HEK293T (cell line): Measurements from ENCODE around the gene FMN2.

Experiments
- CTCF ChIA-PET: fragments of 350-600 bp; formaldehyde crosslinking; extraction: SDS; loops from one replicate; lab custom pipeline; 2021; ENCODE audit warnings: antibody characterized with exemption, inconsistent platforms; lab: Yijun Ruan, JAX
- POLR2A ChIA-PET: fragments of 350-600 bp; formaldehyde crosslinking; extraction: SDS; loops from one replicate; lab custom pipeline; 2020; ENCODE audit warnings: antibody characterized with exemption, inconsistent platforms; lab: Yijun Ruan, JAX
- DNase-seq: peaks from one replicate; pipeline ENCODE4 v3.0.0; 2012; ENCODE audit warnings: mixed read lengths; ENCODE audit errors: extremely low spot score
- ARNT ChIP-seq: fragments of 450-650 bp; IDR thresholded peaks from 2 replicates; pipeline ENCODE4 v1.6.1; 2017; ENCODE audit warnings: mild to moderate bottlenecking
- BHLHE40 ChIP-seq: fragments of 450-650 bp; IDR thresholded peaks from 2 replicates; pipeline ENCODE4 v1.6.1; 2016; ENCODE audit warnings: mild to moderate bottlenecking, moderate library complexity, borderline replicate concordance
- CTBP1 ChIP-seq: fragments of 450-650 bp; IDR thresholded peaks from 2 replicates; pipeline ENCODE4 v1.6.1; 2016; ENCODE audit warnings: borderline replicate concordance
- ELF4 ChIP-seq: fragments of 450-650 bp; IDR thresholded peaks from 2 replicates; pipeline ENCODE4 v1.6.1; 2017; ENCODE audit warnings: antibody characterized with exemption
- FOXA1 ChIP-seq: fragments of 450-650 bp; IDR thresholded peaks from 2 replicates; pipeline ENCODE4 v1.6.1; 2016; ENCODE audit warnings: mild to moderate bottlenecking
- FOXK2 ChIP-seq: fragments of 450-650 bp; IDR thresholded peaks from 2 replicates; pipeline ENCODE4 v1.6.1; 2016; ENCODE audit warnings: mild to moderate bottlenecking
- FOXM1 ChIP-seq: fragments of 450-650 bp; IDR thresholded peaks from 2 replicates; pipeline ENCODE4 v1.6.1; 2017; ENCODE audit warnings: mild to moderate bottlenecking, borderline replicate concordance
- HDGF ChIP-seq: fragments of 450-650 bp; IDR thresholded peaks from 2 replicates; pipeline ENCODE4 v1.6.1; 2017; ENCODE audit warnings: antibody characterized with exemption, borderline replicate concordance
- L3MBTL2 ChIP-seq: fragments of 450-650 bp; conservative IDR thresholded peaks from 2 replicates; pipeline ENCODE4 v1.6.1; 2016; ENCODE audit warnings: mild to moderate bottlenecking
- LEF1 ChIP-seq: fragments of 450-650 bp; IDR thresholded peaks from 2 replicates; pipeline ENCODE4 v1.6.1; 2017; ENCODE audit warnings: mild to moderate bottlenecking, borderline replicate concordance
- NFRKB ChIP-seq: fragments of 450-650 bp; IDR thresholded peaks from 2 replicates; pipeline ENCODE4 v1.6.1; 2016; ENCODE audit warnings: mild to moderate bottlenecking, moderate library complexity
- PKNOX1 ChIP-seq: fragments of 450-650 bp; IDR thresholded peaks from 2 replicates; pipeline ENCODE4 v1.6.1; 2016
- SP1 ChIP-seq: fragments of 450-650 bp; IDR thresholded peaks from 2 replicates; pipeline ENCODE4 v1.6.1; 2017
- SUZ12 ChIP-seq: fragments of 450-650 bp; IDR thresholded peaks from 2 replicates; pipeline ENCODE4 v1.6.1; 2016; ENCODE audit warnings: mild to moderate bottlenecking
- TARDBP ChIP-seq: fragments of 450-650 bp; IDR thresholded peaks from 2 replicates; pipeline ENCODE4 v1.6.1; 2016
- ZNF384 ChIP-seq: fragments of 450-650 bp; IDR thresholded peaks from 2 replicates; pipeline ENCODE4 v1.6.1; 2016

Gene FMN2

GRCh38 chr1:240362826-240363225 is 271.1 kb downstream of the FMN2 start:
- TF ChIP-seq LEF1 (no peak), NFRKB (no peak), ELF4 (no peak), FOXK2 (no peak), FOXM1 (no peak), ARNT (no peak), HDGF (no peak), CTBP1 (no peak), SP1 (no peak), PKNOX1 (no peak), SUZ12 (no peak)
- POLR2A ChIA-PET, result no interaction called here
- DNase-seq, result no peak
- CTCF ChIA-PET, result interaction anchor here (1.0 kb wide), 1 partner anchor 27 kb away, joined by 4 read pairs; no protein-coding TSS in a partner anchor

- ChIA-PET POLR2A (no interaction called here), CTCF (interaction anchor here (0.5 to 1.0 kb wide), 2 partner anchors 27 to 220 kb away, joined by 3 to 4 read pairs; no protein-coding TSS in a partner anchor)
- DNase-seq, result no peak
- TF ChIP-seq FOXM1 (no peak), ZNF384 (no peak), L3MBTL2 (no peak), PKNOX1 (no peak), FOXK2 (no peak), LEF1 (no peak), NFRKB (no peak), TARDBP (no peak), ELF4 (no peak), CTBP1 (no peak), BHLHE40 (no peak), SP1 (no peak), ARNT (no peak), FOXA1 (no peak), HDGF (no peak), SUZ12 (no peak)
These were observed 271.6 kb downstream of the FMN2 start for GRCh38 chr1:240363315-240363714.

GRCh38 chr1:240363914-240364313 is 272.2 kb downstream of the FMN2 start:
- CTCF ChIA-PET, result interaction anchor here (0.5 to 1.0 kb wide), 2 partner anchors 26 to 219 kb away, joined by 3 to 4 read pairs; no protein-coding TSS in a partner anchor
- DNase-seq, result no peak
- TF ChIP-seq BHLHE40, result no peak
- TF ChIP-seq FOXA1, result no peak
- no peak for TF ChIP-seq FOXK2
- no peak for TF ChIP-seq NFRKB
- no peak for TF ChIP-seq ELF4
- TF ChIP-seq ARNT, result no peak
- no peak for TF ChIP-seq L3MBTL2
- no peak for TF ChIP-seq SP1
- TF ChIP-seq CTBP1, result no peak
- no peak for TF ChIP-seq PKNOX1
- no peak for TF ChIP-seq TARDBP
- TF ChIP-seq SUZ12, result no peak
- TF ChIP-seq HDGF, result no peak
- TF ChIP-seq ZNF384, result no peak
- no peak for TF ChIP-seq FOXM1
- POLR2A ChIA-PET, result no interaction called here

GRCh38 chr1:240366636-240367035 is 275.0 kb downstream of the FMN2 start:
- no peak for DNase-seq
- CTCF ChIA-PET, result no interaction called here
- POLR2A ChIA-PET, result no interaction called here
- no peak for TF ChIP-seq FOXK2
- no peak for TF ChIP-seq CTBP1
- no peak for TF ChIP-seq PKNOX1
- TF ChIP-seq NFRKB, result no peak
- no peak for TF ChIP-seq LEF1
- TF ChIP-seq ARNT, result no peak
- no peak for TF ChIP-seq FOXM1
- no peak for TF ChIP-seq SUZ12
- no peak for TF ChIP-seq BHLHE40
- TF ChIP-seq HDGF, result no peak

GRCh38 chr1:240385551-240385950 is 293.9 kb downstream of the FMN2 start:
- DNase-seq, result no peak
- POLR2A ChIA-PET, result no interaction called here
- CTCF ChIA-PET, result no interaction called here
- TF ChIP-seq ELF4 (no peak), CTBP1 (no peak), LEF1 (no peak), HDGF (no peak), FOXK2 (no peak), SUZ12 (no peak), TARDBP (no peak), SP1 (no peak), FOXA1 (no peak), PKNOX1 (no peak), L3MBTL2 (no peak), NFRKB (no peak), FOXM1 (no peak), ZNF384 (no peak), ARNT (no peak), BHLHE40 (no peak)
